HG03095 (cell line): Measurements from ENCODE around the gene PTPN23.

Source experiments
- ATAC-seq: cut with Tn5 transposase; IDR thresholded peaks from one replicate; pipeline ENCODE4 v1.9.1; 2021; ENCODE audit warnings: moderate library complexity; ENCODE audit not compliant: unreplicated experiment

Gene PTPN23

DNA sequence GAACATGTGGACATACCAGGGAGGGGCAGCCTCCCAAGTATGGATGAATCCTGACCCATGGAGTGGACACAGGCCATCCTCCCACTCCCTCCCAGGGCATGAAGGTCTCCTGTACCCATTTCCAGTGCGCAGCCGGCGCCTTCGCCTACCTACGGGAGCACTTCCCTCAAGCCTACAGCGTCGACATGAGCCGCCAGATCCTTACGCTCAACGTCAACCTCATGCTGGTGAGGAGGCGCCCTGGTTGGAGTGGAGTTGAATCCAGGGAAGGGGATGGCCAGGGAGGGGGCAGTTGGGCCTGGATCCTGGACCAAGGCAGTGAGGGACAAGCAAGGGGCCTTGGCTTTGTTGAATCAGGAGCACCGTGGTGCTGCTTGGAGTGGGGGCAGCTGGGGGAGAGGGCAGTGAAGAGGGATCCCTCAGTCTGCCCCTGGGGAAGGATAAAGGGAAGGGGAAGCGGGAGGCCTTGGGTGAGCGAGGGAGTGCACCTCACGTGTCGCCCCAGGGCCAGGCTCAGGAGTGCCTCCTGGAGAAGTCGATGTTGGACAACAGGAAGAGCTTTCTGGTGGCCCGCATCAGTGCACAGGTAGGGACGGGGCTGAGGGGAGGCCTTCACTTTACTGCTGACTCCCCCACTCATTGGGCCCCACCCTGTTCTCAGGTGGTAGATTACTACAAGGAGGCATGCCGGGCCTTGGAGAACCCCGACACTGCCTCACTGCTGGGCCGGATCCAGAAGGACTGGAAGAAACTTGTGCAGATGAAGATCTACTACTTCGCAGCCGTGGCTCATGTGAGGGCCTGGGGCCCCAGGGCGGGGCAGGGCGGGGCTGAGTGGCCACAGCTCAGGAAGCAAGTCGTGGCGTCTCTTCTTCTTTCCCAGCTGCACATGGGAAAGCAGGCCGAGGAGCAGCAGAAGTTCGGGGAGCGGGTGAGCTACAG, 25.3 kb downstream of the PTPN23 start:
- no peak for ATAC-seq

DNA sequence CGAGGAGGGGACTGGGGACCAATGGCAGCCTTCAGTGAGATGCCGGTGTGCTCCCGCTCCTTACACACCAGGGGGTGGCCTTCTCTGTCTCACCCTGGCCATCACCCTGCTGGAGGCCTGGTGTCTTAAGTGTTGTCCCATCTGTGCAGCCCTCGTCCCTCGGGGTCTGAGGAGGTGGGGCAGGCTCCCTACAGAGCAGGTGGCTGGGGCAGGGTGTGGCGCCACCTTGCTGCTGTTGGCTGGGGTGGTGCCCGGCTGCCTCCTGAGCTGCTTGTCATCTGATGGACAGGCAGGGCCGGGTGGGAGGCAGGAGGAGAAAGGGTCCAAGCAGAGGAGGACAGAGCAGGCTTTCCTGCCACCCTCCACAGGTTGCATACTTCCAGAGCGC, 25.9 kb downstream of the PTPN23 start:
- ATAC-seq = no peak

GRCh38 chr3:47407237-47407636, 26.4 kb downstream of the PTPN23 start:
- ATAC-seq = no peak

GRCh38 chr3:47407896-47408838, 27.3 kb downstream of the PTPN23 start:
- no peak for ATAC-seq

GRCh38 chr3:47408839-47409229, 28.0 kb downstream of the PTPN23 start:
- ATAC-seq = no peak

- ATAC-seq = no peak
These were observed 28.5 kb downstream of the PTPN23 start for GRCh38 chr3:47409284-47409683.

DNA sequence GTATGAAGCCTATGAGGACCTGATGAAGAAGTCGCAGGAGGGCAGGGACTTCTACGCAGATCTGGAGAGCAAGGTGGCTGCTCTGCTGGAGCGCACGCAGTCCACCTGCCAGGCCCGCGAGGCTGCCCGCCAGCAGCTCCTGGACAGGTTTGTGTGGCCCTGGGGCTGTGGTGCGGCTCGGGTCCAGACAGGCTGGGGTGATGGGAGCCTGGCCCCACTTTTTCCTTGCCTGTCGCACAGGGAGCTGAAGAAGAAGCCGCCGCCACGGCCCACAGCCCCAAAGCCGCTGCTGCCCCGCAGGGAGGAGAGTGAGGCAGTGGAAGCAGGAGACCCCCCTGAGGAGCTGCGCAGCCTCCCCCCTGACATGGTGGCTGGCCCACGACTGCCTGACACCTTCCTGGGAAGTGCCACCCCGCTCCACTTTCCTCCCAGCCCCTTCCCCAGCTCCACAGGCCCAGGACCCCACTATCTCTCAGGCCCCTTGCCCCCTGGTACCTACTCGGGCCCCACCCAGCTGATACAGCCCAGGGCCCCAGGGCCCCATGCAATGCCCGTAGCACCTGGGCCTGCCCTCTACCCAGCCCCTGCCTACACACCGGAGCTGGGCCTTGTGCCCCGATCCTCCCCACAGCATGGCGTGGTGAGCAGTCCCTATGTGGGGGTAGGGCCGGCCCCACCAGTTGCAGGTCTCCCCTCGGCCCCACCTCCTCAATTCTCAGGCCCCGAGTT, 29.0 kb downstream of the PTPN23 start:
- ATAC-seq = no peak

DNA sequence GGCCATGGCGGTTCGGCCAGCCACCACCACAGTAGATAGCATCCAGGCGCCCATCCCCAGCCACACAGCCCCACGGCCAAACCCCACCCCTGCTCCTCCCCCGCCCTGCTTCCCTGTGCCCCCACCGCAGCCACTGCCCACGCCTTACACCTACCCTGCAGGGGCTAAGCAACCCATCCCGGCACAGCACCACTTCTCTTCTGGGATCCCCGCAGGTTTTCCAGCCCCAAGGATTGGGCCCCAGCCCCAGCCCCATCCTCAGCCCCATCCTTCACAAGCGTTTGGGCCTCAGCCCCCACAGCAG, 29.5 kb downstream of the PTPN23 start:
- no peak for ATAC-seq

DNA sequence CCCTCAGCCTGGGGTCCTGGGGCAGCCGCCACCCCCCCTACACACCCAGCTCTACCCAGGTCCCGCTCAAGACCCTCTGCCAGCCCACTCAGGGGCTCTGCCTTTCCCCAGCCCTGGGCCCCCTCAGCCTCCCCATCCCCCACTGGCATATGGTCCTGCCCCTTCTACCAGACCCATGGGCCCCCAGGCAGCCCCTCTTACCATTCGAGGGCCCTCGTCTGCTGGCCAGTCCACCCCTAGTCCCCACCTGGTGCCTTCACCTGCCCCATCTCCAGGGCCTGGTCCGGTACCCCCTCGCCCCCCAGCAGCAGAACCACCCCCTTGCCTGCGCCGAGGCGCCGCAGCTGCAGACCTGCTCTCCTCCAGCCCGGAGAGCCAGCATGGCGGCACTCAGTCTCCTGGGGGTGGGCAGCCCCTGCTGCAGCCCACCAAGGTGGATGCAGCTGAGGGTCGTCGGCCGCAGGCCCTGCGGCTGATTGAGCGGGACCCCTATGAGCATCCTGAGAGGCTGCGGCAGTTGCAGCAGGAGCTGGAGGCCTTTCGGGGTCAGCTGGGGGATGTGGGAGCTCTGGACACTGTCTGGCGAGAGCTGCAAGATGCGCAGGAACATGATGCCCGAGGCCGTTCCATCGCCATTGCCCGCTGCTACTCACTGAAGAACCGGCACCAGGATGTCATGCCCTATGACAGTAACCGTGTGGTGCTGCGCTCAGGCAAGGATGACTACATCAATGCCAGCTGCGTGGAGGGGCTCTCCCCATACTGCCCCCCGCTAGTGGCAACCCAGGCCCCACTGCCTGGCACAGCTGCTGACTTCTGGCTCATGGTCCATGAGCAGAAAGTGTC, 30.2 kb downstream of the PTPN23 start:
- no peak for ATAC-seq

- no peak for ATAC-seq
These were observed 31.1 kb downstream of the PTPN23 start for GRCh38 chr3:47411696-47412452.

DNA sequence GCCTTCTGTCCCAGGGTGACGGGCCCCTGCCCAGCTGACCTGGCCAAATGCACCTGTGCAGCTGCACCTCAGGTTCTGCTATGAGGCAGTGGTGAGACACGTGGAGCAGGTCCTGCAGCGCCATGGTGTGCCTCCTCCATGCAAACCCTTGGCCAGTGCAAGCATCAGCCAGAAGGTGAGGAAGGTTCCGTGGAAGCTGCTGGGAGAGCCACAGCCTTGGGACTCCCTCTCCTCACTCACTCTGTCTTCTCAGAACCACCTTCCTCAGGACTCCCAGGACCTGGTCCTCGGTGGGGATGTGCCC, 31.6 kb downstream of the PTPN23 start:
- ATAC-seq = no peak

DNA sequence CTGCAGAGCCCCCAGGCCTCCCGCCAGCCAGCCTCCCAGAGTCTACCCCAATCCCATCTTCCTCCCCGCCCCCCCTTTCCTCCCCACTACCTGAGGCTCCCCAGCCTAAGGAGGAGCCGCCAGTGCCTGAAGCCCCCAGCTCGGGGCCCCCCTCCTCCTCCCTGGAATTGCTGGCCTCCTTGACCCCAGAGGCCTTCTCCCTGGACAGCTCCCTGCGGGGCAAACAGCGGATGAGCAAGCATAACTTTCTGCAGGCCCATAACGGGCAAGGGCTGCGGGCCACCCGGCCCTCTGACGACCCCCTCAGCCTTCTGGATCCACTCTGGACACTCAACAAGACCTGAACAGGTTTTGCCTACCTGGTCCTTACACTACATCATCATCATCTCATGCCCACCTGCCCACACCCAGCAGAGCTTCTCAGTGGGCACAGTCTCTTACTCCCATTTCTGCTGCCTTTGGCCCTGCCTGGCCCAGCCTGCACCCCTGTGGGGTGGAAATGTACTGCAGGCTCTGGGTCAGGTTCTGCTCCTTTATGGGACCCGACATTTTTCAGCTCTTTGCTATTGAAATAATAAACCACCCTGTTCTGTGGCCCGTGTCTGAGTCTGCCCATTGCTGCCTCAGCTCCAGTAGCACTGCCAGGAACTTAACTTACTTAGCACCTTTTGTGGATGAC, 32.2 kb downstream of the PTPN23 start:
- no peak for ATAC-seq

DNA sequence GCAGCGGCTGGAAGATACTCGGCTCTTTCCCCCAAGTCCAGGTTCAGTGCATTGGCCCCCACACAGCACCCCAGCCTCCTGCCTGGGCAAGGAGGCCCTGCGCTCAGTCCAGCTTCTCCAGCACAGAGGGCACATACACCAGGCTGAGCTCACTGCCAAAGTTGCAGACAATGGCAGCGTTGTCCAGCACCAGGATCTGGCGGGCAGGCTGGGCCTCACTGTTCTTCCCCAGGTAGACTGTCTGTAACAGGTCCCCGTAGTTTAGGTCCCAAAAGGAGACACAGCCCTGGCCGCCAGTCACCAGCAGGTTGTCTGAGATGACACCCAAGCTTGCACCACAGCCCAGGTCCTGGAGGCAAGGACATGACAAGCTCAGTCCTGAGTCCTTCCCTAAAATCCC, 32.9 kb downstream of the PTPN23 start:
- no peak for ATAC-seq

GRCh38 chr3:47414161-47414564, 33.3 kb downstream of the PTPN23 start:
- no peak for ATAC-seq

- ATAC-seq = no peak
These were observed 34.1 kb downstream of the PTPN23 start for GRCh38 chr3:47414666-47415587.

DNA sequence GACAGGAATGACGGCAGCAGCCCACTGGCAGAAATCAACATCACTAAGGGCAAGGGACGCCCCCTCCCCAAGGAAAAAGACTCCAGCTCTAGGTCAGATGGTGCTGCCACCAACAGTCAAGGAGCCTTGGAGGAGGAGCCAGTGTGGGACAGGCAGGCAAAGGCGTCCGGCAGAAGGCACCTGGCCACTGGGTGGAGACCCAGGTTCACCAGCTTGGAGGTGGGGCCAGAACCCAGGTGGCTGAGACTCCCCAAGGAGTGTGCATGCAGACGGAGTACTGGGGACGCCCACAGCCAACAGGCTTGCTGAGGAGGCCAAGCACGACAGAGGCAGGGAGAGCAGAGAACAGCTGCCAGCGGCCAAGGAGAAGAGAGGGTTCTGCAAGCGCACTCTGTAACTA, 35.2 kb downstream of the PTPN23 start:
- ATAC-seq = no peak

- no peak for ATAC-seq
These were observed 37.6 kb downstream of the PTPN23 start for GRCh38 chr3:47418167-47419082.
